HTR-8/SVneo (cell line): ENCODE measurements around the gene MGAT5.

Experiments used
- DNase-seq: peaks from one replicate; pipeline ENCODE4 v3.0.0; 2011; ENCODE audit warnings: low spot score, mixed read lengths; ENCODE audit not compliant: insufficient read length
- FAIRE-seq: peaks from 2 replicates; lab custom pipeline; 2011; peaks lifted over from hg19 to GRCh38; lab: Jason Lieb, UNC

Gene MGAT5

DNA sequence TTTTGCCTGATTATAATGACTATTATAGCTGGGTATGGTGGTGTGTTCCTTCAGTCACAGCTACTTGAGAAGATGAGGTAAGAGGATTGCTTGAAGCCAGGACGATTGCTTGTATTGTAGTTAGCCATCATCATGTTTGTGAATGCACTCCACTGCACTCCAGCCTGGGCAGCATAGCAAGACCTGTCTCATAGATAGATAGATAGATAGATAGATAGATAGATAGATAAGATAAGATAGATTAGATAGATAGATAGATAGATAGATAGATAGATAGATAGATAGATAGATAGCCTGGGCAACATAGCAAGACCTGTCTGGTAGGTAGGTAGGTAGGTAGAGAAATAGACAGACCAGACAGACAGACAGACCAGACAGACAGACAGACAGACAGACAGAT lies 127.3 kb downstream of the MGAT5 start:
- FAIRE-seq (no peak), DNase-seq (no peak)

DNA sequence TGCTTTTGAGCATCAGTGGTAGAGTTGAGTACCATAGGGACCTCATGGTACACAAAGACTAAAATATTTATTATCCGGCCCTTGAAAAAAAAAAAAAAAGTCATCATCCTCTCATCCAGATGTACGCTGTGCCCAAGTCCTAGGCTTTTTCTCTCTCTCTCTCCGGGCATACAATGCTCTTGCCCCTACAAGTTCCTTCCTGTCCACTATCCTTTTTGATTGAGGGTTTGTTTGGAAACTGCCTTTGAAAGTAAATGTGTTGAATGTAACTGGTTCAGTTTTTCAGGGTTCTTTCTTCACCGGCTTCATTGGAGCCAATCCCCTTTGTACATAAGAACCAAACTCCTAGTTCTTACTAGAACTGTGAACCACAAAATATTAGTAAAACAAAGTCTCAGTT lies 130.3 kb downstream of the MGAT5 start:
- no peak for FAIRE-seq
- no peak for DNase-seq

DNA sequence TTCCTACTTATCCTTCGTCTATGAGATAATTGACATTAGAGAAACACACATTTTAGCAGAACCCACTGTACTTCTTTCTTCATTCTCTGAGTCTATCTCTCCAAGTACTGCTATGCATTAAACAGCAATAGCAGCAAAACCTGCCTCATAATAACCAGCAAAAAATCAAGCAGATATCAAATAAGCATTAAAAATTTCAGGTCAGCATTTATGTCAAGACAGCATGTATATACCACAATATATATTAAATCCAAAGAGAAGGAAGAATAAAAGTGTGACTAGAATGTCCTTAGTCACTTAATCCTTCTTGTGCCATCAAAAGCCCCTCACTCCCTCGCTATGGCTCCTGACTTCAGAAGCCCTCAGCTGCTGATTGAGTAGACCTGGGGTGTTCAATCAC lies 131.3 kb downstream of the MGAT5 start:
- DNase-seq (no peak), FAIRE-seq (no peak)

DNA sequence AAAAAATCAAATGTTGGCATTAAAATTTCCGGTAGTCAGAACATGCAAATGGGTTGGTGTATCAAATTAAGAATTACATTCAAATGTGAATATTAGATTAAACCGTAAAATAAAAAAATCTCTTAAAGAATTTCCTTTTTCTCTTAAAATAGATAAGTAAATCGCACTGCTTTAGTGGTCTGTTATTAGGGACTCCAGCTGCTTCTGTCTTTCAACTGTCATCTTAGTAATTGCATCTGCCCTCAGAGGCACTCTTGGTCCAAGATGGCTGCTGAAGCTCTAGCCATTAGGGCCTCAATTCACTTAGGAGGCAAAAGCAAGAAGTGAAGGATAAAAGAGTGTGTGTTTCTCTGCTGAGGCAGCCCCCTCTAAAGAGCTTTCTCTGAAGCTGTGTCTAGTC lies 132.4 kb downstream of the MGAT5 start:
- FAIRE-seq = no peak
- DNase-seq = no peak

DNA sequence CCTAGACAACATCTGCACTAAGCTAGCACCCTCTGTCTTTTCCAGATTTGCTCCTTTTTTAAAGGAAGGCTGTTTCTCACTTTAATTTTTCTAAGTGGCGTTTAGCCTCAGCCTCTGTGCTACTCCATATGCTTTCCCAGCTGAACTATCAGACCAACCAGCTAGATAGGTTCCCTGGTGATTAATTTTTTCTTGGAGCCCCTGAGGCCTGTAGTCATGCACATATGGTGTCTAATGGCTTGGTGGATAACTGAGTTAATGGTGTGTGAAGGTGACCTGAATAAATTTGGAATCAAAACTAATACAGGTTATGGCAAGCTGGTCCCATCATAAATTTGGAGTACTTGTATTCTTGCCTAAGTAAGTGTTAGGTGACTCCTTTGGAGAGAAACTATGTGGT lies 135.5 kb downstream of the MGAT5 start:
- DNase-seq (no peak), FAIRE-seq (no peak)

DNA sequence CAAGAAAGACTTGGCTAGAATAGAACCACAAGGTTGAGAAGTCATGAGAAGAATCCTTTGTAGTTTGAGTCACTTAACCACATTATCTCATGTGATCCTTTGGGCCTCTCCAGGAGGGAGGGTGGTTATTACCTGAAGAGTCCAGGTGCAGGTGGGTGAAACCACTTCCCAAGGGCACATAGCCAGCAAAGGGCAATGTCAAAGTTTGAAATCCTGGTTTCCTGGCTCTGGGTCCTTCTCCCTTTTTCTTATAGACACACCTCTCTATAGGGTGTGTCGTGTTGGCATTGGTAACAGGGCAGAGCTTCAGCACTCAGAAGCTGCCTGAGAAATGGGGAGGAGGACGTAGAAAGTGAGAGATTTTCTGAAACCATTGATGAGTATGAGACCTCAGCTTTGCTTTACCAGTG lies 137.9 kb downstream of the MGAT5 start:
- DNase-seq (no peak), FAIRE-seq (no peak)

DNA sequence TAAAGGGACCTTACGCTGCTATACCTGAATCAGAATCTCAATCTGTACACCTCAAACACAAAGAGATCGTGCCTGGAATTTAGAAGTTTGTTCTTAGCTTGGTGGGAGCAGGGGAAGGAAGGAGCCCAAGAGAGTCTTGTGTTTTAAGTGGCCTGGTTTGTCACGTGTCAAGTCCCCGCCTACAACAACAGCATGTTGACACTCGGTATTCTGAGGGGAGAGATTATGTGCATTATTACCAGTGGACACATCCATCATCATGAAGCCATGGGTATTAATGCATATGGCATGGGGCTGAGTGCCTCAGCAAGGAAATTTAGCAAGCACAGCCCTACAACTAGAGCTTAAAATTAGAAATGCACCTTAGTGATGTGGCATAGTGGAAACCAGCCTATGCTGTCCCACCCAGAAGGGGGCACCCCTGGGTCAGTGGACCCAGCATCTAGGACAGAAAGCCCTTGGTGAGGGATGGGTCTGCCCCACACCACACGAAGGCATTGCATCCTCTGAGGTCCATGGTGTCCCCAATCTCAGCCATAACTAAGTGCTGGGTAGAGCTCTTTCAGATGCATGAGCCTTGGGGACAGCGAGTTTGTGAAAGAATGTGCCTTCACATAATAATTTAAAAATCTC lies 138.7 kb downstream of the MGAT5 start:
- no peak for DNase-seq
- no peak for FAIRE-seq

DNA sequence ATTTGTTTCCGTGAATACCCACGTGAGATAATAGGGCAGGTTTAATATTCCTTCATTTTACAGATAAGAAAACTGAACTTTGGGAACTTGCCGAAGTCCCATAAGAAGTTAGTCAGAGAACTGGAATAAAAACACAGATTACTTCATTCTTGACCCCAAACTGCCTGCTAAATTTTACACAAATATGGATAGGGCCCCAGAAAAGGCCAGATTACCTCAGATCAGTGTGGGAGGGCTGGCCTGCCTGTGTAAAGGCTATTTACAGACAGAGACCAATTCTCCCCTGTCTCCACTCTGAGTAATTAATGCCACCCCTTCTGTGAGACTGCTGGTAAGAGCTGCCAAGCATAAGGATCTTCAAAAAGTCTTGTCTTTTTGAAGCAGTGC lies 139.2 kb downstream of the MGAT5 start:
- DNase-seq (no peak), FAIRE-seq (no peak)

DNA sequence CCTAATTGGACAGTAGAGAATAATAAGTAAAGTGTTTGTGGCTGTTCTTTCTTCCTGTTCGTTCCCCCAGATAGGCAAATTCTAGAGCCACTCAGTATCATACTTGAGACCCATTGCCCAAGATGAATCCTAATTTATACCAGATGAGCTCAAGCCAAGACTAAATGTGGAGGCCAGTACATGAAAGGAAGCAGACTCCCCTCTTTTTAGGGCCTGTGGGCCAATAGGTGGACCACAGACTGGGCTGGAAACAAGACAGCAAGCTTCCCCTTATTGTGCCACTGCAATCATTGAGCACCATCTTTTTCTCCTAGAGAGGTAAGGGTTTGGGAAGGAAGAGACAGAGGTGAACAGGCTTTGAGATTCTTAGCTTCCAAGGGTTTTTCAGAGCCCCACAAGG lies 141.9 kb downstream of the MGAT5 start:
- DNase-seq = no peak

DNA sequence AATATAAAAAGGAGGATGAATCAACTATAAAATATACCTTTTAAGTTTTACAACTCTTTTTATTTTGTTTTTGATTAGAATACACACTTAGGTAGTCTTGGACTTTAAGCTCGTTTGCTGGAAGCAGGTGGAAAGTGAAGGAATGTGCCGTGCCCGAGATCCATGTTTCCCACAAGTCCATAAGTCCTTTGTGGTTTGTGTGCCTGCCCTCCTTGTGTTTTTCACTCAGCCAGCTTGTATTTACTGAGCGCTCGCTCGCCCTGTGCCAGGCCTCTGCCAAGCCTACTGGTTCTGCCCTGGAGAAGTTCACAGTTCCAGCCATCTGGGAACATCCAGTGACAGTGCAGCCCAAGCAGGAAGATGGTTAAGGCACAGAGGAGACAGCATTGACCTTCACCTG lies 142.6 kb downstream of the MGAT5 start:
- no peak for DNase-seq

More for the DNA sequence above, 141.9 kb downstream of the MGAT5 start:
- FAIRE-seq = no peak

DNA sequence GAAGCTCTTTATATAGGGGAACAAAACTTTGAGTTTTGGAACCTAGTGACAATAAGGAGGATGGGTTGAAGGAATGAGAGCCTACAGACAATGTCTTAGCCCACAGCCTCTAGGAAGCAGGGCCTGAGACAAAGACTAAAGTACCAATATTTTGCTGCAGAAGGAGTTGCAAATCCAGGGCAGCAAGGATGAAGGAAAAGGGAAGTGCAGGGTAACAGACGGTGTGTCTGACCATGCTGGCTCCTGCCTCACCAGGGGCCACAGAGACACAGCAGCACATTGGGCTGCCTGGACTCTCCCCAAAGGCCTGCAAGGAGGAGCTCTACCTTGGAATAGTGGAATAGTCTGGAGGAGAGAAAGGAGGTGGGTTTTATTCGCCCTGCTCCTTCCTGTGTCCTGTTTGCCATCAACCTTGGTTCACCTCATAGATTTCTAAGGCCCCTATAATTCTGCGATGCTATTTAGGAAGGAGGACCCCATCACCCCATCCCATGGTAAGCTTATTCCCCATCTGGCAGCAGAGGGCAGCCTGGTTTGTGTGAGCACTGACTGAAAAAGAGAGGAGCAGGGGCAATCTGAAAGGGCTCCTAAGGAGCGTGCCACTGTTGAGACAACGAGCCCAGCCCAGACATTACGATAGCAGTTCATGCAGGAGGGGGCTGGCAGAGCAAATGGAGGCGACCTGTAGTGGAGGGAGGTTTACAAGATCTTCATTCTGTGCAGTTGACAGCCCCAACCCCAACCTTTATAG lies 143.4 kb downstream of the MGAT5 start:
- DNase-seq = no peak
- no peak for FAIRE-seq

More for the DNA sequence above, 142.6 kb downstream of the MGAT5 start:
- FAIRE-seq = no peak

DNA sequence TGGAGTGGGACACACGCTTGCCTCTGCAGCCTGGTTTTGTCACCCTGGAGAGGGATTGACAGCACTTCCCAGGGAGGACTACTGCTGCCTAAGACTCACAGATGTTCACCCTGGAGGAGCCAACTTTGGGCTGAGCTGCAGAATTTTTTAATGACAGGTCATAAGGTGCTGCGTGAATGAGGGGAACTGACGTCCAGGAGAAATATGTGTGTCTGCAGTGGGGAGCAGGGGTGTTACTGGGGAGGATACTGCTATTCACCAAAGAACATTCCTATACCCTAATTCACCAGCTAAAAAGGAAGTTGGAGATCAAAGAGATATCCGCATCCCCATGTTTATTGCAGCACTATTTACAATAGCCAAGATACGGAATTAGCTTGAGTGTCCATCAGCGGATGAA lies 144.4 kb downstream of the MGAT5 start:
- DNase-seq = peak; percentile 48
- peak; percentile 69 for FAIRE-seq

DNA sequence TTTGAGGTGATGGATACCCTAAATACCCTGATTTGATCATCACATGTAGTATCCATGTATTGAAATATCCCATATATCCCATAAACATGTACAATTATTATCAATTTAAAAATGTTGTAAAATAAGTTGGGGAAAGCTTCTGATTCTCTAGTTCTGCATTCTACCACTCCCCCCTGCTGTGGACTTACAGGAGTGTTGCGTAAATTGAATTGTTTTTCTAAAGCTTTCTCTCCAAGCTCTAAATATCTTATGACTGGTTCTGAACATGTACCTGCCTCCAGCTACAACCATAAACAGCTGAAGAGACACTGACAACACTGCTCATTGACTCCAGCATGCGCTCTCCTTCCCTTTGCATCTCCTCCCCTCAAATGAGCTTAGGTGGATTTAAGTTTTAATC lies 145.2 kb downstream of the MGAT5 start:
- FAIRE-seq (no peak), DNase-seq (no peak)

DNA sequence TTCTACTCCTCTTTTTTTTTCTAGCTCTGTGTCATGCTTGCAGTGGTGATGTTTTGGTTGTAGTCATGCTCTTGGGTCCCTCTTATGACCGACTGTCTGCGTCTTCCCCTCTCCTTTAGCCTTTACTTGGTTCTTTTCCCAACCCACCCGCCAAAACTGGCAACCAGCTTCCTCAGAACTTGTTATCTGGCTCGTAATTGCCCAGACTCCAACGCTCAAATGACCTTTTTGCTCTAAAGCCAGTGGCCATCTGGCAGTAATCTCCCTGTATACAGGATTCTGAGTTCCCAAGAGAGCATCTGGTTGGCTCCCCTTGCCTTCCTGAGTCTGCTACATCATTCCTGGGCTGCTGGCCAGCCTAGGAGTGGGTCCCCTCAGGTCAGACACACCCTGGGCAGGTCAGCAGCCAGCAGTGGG lies 147.2 kb downstream of the MGAT5 start:
- FAIRE-seq (no peak), DNase-seq (no peak)

DNA sequence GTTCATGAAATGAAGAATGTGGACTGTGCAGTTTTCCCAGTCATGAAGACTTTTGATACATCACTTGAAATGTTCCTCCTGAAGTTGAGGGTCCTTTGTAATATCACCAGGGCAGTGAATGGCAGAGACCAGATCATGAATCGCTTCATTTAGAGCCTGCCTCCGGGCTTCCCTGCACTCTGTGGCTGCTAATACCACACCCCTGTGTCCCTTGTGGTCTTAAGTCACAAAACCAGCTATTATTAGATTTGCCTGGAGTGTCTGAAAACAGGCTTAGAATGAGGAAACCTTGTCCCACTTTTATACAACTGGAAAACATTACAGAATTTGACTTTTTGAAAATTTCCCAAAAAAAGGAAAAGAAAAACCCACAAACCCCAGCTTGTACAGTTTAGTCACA lies 147.9 kb downstream of the MGAT5 start:
- FAIRE-seq (no peak), DNase-seq (no peak)

DNA sequence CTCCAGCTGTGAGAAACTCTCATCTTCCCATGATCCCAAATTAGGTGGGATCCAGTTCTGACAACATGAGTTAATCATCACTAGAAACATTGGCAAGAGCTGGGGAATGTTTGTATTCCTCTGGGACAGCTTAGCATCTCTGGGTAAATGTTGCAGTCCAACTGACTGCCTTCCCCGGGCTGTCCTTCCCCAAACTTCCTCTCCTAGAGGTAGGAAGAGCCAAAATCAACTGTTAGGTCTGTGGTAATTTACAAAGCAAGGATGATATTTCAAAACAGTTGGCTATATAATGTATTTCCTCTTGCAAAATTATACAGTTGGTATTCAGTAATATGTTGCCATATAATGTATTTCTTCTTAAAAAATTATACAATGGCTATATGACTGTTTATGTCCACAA lies 148.5 kb downstream of the MGAT5 start:
- DNase-seq = no peak
- no peak for FAIRE-seq

DNA sequence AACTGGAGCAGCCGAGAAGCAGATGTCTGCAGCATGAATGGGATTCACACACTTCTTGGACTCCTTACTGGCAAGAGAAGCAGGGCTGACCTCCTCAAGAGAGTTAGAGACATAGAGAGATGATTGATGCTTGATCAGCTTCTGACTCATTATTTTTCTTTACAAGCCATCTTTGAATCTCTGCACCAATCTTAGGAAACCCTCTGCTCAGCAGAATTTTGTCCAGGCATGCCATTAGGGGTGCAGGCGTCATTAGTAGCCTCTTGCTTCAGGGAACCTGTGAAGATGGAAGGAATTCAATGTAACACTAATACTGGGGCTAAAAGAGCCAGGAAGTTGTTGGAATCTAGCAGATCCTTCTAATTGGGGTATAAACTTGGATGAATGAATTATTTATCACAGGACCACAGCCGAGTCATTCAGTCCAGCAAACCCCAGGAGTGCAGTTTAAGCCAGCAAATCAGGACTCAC lies 151.8 kb downstream of the MGAT5 start:
- DNase-seq (peak; percentile 19), FAIRE-seq (no peak)

DNA sequence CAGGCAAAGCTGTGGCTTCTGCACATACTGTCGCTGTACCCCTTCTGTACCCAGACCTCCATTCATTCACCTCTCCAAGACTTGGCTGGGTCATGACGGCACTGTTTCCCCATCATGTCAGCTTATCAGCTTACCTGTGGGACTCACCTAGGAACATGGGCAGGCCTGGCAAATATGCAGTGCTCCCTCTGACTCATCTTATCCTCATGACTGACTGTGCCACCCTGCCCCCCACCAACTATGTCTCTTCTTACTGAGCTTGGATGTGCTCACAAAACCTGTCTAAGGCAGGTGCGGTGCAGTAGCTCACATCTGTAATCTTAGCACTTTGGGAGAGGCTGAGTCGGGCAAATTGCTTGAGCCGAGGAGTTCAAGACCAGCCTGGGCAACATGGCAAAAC lies 152.4 kb downstream of the MGAT5 start:
- DNase-seq = no peak
- FAIRE-seq = no peak

DNA sequence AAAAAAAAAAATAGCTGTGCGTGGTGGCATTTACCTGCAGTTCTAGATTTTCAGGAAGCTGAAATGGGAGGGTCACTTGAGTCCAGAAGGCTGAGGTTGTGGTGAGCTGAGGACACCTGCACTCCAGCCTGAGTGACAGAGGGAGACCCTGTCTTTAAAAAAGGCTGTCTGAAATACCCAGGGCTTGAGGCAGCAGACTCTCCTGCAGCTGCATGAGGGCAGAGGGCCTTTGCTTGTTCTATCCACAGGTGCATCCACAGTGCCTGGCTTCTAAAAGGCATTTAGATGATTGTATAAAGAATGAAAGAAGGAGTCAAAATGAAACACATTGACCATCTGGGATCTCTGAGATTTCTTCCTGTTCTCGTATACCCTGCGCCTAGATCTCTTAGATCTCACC lies 152.9 kb downstream of the MGAT5 start:
- FAIRE-seq (no peak), DNase-seq (no peak)

DNA sequence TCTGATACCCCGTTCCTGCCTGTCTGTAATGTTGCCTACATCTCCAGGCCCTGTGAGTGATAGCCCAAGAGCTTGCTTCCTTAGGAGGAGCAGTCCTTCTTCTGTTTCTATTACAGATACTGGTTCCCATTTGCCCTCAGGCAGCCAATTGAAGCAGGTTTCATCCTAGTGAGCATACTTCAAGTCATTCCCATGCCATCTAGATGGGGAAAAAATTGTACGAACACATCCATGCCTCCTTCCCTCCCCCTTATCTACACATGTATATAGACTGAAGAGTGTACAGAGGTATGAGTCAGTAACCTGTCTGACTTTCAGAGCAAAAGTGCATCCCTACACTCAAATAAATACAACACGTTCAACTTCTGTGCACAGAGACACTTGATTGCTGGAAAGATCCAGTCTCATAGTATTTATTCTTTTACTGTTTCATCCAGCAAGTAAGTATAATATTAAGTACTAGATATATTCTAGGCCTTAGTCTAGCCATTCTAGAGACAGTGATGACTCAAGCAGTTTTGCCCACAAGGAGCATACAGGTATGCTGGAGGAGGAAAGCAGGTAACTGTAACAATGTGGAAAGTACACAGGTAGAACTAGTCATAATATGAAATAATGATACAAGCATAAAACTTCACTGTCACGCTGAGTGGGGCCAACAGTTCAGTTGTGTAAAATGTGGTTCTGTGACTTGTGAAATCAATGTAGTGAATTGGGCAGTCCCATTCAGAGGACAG lies 153.4 kb downstream of the MGAT5 start:
- FAIRE-seq (no peak), DNase-seq (no peak)

DNA sequence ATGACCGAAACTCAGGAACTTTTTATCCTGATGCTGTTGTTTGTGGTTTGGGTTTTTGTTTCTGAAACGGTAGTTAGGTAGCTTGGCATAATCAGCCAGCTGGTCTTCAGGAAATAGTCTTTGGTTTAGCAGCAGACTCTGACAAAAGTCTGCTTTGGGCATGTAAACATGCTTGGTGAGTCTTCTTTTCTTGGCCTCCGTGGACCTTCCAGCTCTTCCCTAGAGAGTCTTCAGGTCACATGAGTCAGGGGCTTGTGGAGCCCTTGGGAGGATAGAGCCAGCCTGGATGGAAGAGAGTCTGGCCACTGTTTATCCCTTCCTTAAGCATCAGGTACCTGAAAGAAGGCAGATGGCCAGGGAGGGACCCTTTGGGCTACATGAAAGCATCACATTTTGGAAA lies 154.5 kb downstream of the MGAT5 start:
- no peak for FAIRE-seq
- no peak for DNase-seq
